ENCODE data around the gene ZSCAN16.

ZSCAN16 gene

DNA sequence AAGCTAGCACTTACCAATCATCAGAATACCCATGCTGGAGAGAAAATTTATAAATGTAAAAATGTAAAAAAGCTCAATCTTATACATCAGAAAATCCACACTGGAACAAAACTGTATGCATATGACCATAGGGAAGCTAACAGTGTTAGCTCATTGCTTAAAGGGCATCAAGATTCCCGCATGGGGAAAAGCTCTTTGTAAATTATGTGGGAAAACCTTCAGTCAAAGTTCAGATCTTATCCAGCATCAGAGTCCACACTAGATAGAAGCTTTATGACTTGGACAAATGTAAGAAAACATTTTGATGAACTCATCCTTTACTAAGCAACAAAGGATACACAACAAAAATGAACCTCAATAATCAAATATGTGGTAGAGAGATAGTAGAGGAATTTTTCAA, 52.0 kb downstream of the ZSCAN16 start:
- H3K27ac ChIP-seq = no peak overlapping the region
- H3K4me3 ChIP-seq (ENCODE audit: low read depth, low read length) = no peak overlapping the region
- no peaks in the 10 kb centered on the region for H3K27me3 ChIP-seq (ENCODE audit: insufficient read depth, low read depth, severe bottlenecking)
- no peak for DNase-seq
- H3K9me3 ChIP-seq (ENCODE audit: severe bottlenecking) = peaks cover under 1% of the 10 kb centered on the region
- TF ChIP-seq, protein P1, sequence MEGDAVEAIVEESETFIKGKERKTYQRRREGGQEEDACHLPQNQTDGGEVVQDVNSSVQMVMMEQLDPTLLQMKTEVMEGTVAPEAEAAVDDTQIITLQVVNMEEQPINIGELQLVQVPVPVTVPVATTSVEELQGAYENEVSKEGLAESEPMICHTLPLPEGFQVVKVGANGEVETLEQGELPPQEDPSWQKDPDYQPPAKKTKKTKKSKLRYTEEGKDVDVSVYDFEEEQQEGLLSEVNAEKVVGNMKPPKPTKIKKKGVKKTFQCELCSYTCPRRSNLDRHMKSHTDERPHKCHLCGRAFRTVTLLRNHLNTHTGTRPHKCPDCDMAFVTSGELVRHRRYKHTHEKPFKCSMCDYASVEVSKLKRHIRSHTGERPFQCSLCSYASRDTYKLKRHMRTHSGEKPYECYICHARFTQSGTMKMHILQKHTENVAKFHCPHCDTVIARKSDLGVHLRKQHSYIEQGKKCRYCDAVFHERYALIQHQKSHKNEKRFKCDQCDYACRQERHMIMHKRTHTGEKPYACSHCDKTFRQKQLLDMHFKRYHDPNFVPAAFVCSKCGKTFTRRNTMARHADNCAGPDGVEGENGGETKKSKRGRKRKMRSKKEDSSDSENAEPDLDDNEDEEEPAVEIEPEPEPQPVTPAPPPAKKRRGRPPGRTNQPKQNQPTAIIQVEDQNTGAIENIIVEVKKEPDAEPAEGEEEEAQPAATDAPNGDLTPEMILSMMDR (IDR thresholded peaks at IDR 0.05; ENCODE audit: low read depth, low read length) = no peak
- H3K36me3 ChIP-seq = no peaks in the 10 kb centered on the region

Measured in WERI-Rb-1 (cell line).